Measurements from ENCODE around the gene CTAGE4. TPM values are rescaled to one million over a fixed set of nuclear protein-coding genes. Genes with fewer than 3 reads are reported as not detected.
"Not testable (repeated sequence)": the region's sequence is repeated elsewhere in the genome, so short reads cannot be mapped to it uniquely, and the experiment has no call there.

CTAGE4 gene
- 6.7 TPM for polyA plus RNA-seq (2013, experiment 1 of 2)
- 6.4 TPM for polyA plus RNA-seq (2013, experiment 2 of 2)

GRCh38 chr7:144183166-144183565 is at the start of gene CTAGE4:
TSS of gene CTAGE4 (plus strand) at chr7:144183466. CDS start at chr7:144183504, 38 bp downstream.
- not testable (repeated sequence) for H2BK120ac ChIP-seq (ENCODE audit: low read depth, low read length); H3K4me1 ChIP-seq (ENCODE audit: control insufficient read depth, low read depth, low read length); H3K27ac ChIP-seq (ENCODE audit: low read depth, low read length)

DNA sequence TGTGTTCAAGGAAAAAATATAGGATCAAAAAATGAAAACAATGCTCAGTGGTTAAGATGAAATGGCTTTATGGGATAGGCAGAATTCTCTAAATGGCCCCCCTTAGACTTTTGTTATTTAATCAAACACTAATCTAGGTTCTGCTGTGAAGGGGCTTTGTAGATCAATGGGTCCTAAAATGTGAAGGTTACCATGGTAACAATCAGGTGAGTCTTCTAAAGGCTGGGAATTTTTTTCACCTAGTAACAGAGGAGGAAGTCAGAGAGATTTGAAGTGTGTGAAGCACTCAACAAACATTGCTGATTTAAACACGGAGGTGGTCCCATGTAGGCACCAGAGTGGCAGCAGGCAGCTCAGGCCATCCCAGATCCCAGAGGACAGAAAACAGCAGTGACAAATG is 49.1 kb upstream of the CTAGE4 start:
- Histone ChIP-seq H3K4me2 (ENCODE audit: low read length) (no peak overlapping the region), H3K4me1 (ENCODE audit: control insufficient read depth, low read depth, low read length) (no peaks in the 10 kb centered on the region), H3K27ac (ENCODE audit: low read depth, low read length) (no peak overlapping the region), H2BK120ac (ENCODE audit: low read depth, low read length) (no peak overlapping the region), H4K8ac (ENCODE audit: low read depth, low read length) (no peak overlapping the region), H2BK15ac (replicated peaks; ENCODE audit: low read depth) (no peak overlapping the region), H2AK5ac (ENCODE audit: low read length) (no peak overlapping the region), H3K79me1 (ENCODE audit: low read length) (no peaks in the 10 kb centered on the region), H3K23ac (ENCODE audit: low read length) (no peak overlapping the region), H2BK5ac (ENCODE audit: low read length) (no peak overlapping the region), H3K18ac (ENCODE audit: low read length) (no peak overlapping the region), H3K79me2 (ENCODE audit: control insufficient read depth, insufficient read depth, low read length) (no peaks in the 10 kb centered on the region), H3K56ac (ENCODE audit: low read length) (no peak overlapping the region), H3K4ac (ENCODE audit: low read depth, low read length) (no peak overlapping the region), H3K27me3 (ENCODE audit: insufficient read depth, low read length, poor library complexity) (no peaks in the 10 kb centered on the region), H4K5ac (ENCODE audit: low read length) (no peak overlapping the region), H3K4me3 (ENCODE audit: low read length) (no peak overlapping the region), H3K9ac (ENCODE audit: low read length) (no peak overlapping the region), H3K36me3 (ENCODE audit: control insufficient read depth, insufficient read depth, low read length) (no peaks in the 10 kb centered on the region)
- WGBS (ENCODE audit: extremely low coverage, insufficient coverage, low lambda C conversion rate) = no CpG with 5 or more reads among the region's 1 CpG
- DNase-seq = peak; percentile 51

More at GRCh38 chr7:144183166-144183565, at the start of gene CTAGE4:
- not testable (repeated sequence) for H3K79me1 ChIP-seq (ENCODE audit: low read length); H3K4ac ChIP-seq (ENCODE audit: low read depth, low read length); H4K8ac ChIP-seq (ENCODE audit: low read depth, low read length); DNase-seq; H3K23ac ChIP-seq (ENCODE audit: low read length); H2BK5ac ChIP-seq (ENCODE audit: low read length); H2BK15ac ChIP-seq (replicated peaks; ENCODE audit: low read depth); H3K79me2 ChIP-seq (ENCODE audit: control insufficient read depth, insufficient read depth, low read length); H2AK5ac ChIP-seq (ENCODE audit: low read length); H3K27me3 ChIP-seq (ENCODE audit: insufficient read depth, low read length, poor library complexity); H3K56ac ChIP-seq (ENCODE audit: low read length); H3K4me2 ChIP-seq (ENCODE audit: low read length); H3K9ac ChIP-seq (ENCODE audit: low read length); H3K18ac ChIP-seq (ENCODE audit: low read length); H3K4me3 ChIP-seq (ENCODE audit: low read length); H3K36me3 ChIP-seq (ENCODE audit: control insufficient read depth, insufficient read depth, low read length); H4K5ac ChIP-seq (ENCODE audit: low read length)
- no CpG with 5 or more reads among the region's 19 CpGs for WGBS (ENCODE audit: extremely low coverage, insufficient coverage, low lambda C conversion rate)

GRCh38 chr7:144137501-144137900 is 45.8 kb upstream of the CTAGE4 start:
- WGBS (ENCODE audit: extremely low coverage, insufficient coverage, low lambda C conversion rate) = no CpG with 5 or more reads among the region's 1 CpG
- H4K8ac ChIP-seq (ENCODE audit: low read depth, low read length) = no peak overlapping the region
- H3K56ac ChIP-seq (ENCODE audit: low read length) = no peak overlapping the region
- no peaks in the 10 kb centered on the region for H3K36me3 ChIP-seq (ENCODE audit: control insufficient read depth, insufficient read depth, low read length)
- no peak overlapping the region for H2AK5ac ChIP-seq (ENCODE audit: low read length)
- H2BK5ac ChIP-seq (ENCODE audit: low read length) = no peak overlapping the region
- H4K5ac ChIP-seq (ENCODE audit: low read length) = no peak overlapping the region
- no peaks in the 10 kb centered on the region for H3K27me3 ChIP-seq (ENCODE audit: insufficient read depth, low read length, poor library complexity)
- no peak overlapping the region for H3K9ac ChIP-seq (ENCODE audit: low read length)
- no peaks in the 10 kb centered on the region for H3K79me2 ChIP-seq (ENCODE audit: control insufficient read depth, insufficient read depth, low read length)
- DNase-seq = peak; percentile 2
- no peak overlapping the region for H3K4me2 ChIP-seq (ENCODE audit: low read length)
- H2BK120ac ChIP-seq (ENCODE audit: low read depth, low read length) = no peak overlapping the region
- H2BK15ac ChIP-seq (replicated peaks; ENCODE audit: low read depth) = no peak overlapping the region
- H3K79me1 ChIP-seq (ENCODE audit: low read length) = no peaks in the 10 kb centered on the region
- H3K23ac ChIP-seq (ENCODE audit: low read length) = no peak overlapping the region
- H3K4me3 ChIP-seq (ENCODE audit: low read length) = no peak overlapping the region
- H3K4ac ChIP-seq (ENCODE audit: low read depth, low read length) = no peak overlapping the region
- no peak overlapping the region for H3K18ac ChIP-seq (ENCODE audit: low read length)
- no peaks in the 10 kb centered on the region for H3K4me1 ChIP-seq (ENCODE audit: control insufficient read depth, low read depth, low read length)
- no peak overlapping the region for H3K27ac ChIP-seq (ENCODE audit: low read depth, low read length)

DNA sequence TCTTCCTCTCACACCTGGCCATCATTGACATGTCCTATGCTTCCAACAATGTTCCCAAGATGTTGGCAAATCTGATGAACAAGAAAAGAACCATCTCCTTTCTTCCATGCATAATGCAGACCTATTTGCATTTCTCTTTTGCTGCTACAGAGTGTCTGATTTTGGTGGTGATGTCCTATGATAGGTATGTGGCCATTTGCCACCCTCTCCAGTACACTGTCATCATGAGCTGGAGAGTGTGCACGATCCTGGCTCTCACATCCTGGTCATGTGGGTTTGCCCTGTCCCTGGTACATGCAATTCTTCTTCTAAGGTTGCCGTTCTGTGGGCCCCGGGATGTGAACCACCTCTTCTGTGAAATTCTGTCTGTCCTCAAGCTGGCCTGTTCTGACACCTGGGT is 41.1 kb upstream of the CTAGE4 start:
- no peaks in the 10 kb centered on the region for H3K4me1 ChIP-seq (ENCODE audit: control insufficient read depth, low read depth, low read length)
- no peaks in the 10 kb centered on the region for H3K79me1 ChIP-seq (ENCODE audit: low read length)
- H3K23ac ChIP-seq (ENCODE audit: low read length) = no peak overlapping the region
- no peak overlapping the region for H3K9ac ChIP-seq (ENCODE audit: low read length)
- H3K4me3 ChIP-seq (ENCODE audit: low read length) = no peak overlapping the region
- H2BK120ac ChIP-seq (ENCODE audit: low read depth, low read length) = no peak overlapping the region
- no peaks in the 10 kb centered on the region for H3K79me2 ChIP-seq (ENCODE audit: control insufficient read depth, insufficient read depth, low read length)
- H3K18ac ChIP-seq (ENCODE audit: low read length) = no peak overlapping the region
- H2BK15ac ChIP-seq (replicated peaks; ENCODE audit: low read depth) = no peak overlapping the region
- no peak overlapping the region for H3K27ac ChIP-seq (ENCODE audit: low read depth, low read length)
- H3K36me3 ChIP-seq (ENCODE audit: control insufficient read depth, insufficient read depth, low read length) = no peaks in the 10 kb centered on the region
- no peak overlapping the region for H4K8ac ChIP-seq (ENCODE audit: low read depth, low read length)
- H3K27me3 ChIP-seq (ENCODE audit: insufficient read depth, low read length, poor library complexity) = peaks cover 2% of the 10 kb centered on the region
- H4K5ac ChIP-seq (ENCODE audit: low read length) = no peak overlapping the region
- H2BK5ac ChIP-seq (ENCODE audit: low read length) = no peak overlapping the region
- no peak overlapping the region for H3K4ac ChIP-seq (ENCODE audit: low read depth, low read length)
- H3K4me2 ChIP-seq (ENCODE audit: low read length) = no peak overlapping the region
- no peak overlapping the region for H2AK5ac ChIP-seq (ENCODE audit: low read length)
- WGBS (ENCODE audit: extremely low coverage, insufficient coverage, low lambda C conversion rate) = no CpG with 5 or more reads among the region's 3 CpGs
- no peak for DNase-seq
- H3K56ac ChIP-seq (ENCODE audit: low read length) = no peak overlapping the region

DNA sequence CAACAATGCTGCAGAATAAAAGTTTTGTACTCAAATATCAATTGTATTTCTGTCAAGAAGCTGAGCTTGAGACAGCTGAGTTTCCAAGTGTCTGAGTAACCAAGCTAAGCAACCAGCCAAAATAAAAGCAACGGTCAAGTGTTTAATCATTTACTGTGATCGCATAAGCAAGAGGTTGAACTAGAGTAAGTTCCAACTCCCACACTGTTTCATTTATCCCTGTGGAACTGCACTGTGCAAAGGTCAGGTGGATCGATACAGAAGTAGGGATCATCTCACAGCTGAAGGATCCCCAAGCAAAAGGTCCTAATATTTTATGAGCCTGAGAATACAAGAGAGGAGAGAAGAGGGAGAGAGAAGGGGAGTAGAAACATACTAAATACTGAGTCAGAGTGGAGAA is 38.8 kb upstream of the CTAGE4 start:
- Histone ChIP-seq H3K23ac (ENCODE audit: low read length) (no peak overlapping the region), H3K56ac (ENCODE audit: low read length) (no peak overlapping the region), H3K79me2 (ENCODE audit: control insufficient read depth, insufficient read depth, low read length) (no peaks in the 10 kb centered on the region), H4K5ac (ENCODE audit: low read length) (no peak overlapping the region), H3K27me3 (ENCODE audit: insufficient read depth, low read length, poor library complexity) (peaks cover 2% of the 10 kb centered on the region), H2BK120ac (ENCODE audit: low read depth, low read length) (no peak overlapping the region), H3K4me3 (ENCODE audit: low read length) (no peak overlapping the region), H3K36me3 (ENCODE audit: control insufficient read depth, insufficient read depth, low read length) (no peaks in the 10 kb centered on the region), H3K4me2 (ENCODE audit: low read length) (no peak overlapping the region), H3K9ac (ENCODE audit: low read length) (no peak overlapping the region), H4K8ac (ENCODE audit: low read depth, low read length) (no peak overlapping the region), H3K27ac (ENCODE audit: low read depth, low read length) (no peak overlapping the region), H3K4ac (ENCODE audit: low read depth, low read length) (no peak overlapping the region), H2AK5ac (ENCODE audit: low read length) (no peak overlapping the region), H3K4me1 (ENCODE audit: control insufficient read depth, low read depth, low read length) (no peaks in the 10 kb centered on the region), H2BK15ac (replicated peaks; ENCODE audit: low read depth) (no peak overlapping the region), H3K18ac (ENCODE audit: low read length) (no peak overlapping the region), H2BK5ac (ENCODE audit: low read length) (no peak overlapping the region), H3K79me1 (ENCODE audit: low read length) (no peaks in the 10 kb centered on the region)
- no peak for DNase-seq
- no CpG with 5 or more reads among the region's 3 CpGs for WGBS (ENCODE audit: extremely low coverage, insufficient coverage, low lambda C conversion rate)

DNA sequence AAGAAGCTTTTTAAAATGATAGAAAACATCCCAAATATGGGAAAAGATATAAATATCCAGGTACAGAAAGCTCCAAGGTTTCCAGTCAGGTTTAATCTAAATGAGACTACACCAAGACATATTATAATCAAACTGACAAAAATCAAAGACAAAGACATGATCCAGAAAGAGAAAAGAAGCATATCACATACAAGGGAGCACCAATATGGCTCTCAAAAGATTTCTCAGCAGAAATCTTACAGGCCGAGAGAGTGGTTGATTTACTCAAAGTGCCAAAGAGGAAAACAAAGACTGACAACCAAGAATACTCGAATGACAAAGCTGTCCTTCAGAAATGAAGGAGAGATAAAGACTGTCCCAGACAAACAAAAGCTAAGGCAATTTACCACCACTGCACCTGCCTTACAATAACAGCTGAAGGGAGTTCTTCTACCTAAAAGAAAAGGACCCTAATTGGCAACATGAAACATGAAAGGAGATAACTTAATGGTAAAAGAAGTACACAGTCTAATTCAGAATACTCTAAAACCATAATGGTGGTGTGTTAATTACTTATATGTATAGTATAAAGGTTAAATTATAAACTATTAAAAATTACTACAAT is 34.9 kb upstream of the CTAGE4 start:
- Histone ChIP-seq H3K18ac (ENCODE audit: low read length) (no peak overlapping the region), H3K27ac (ENCODE audit: low read depth, low read length) (no peak overlapping the region), H3K4me2 (ENCODE audit: low read length) (no peak overlapping the region), H2BK5ac (ENCODE audit: low read length) (no peak overlapping the region), H4K5ac (ENCODE audit: low read length) (no peak overlapping the region), H2BK120ac (ENCODE audit: low read depth, low read length) (no peak overlapping the region), H3K79me2 (ENCODE audit: control insufficient read depth, insufficient read depth, low read length) (no peaks in the 10 kb centered on the region), H2AK5ac (ENCODE audit: low read length) (no peak overlapping the region), H3K4me3 (ENCODE audit: low read length) (no peak overlapping the region), H3K9ac (ENCODE audit: low read length) (no peak overlapping the region), H4K8ac (ENCODE audit: low read depth, low read length) (no peak overlapping the region), H3K4me1 (ENCODE audit: control insufficient read depth, low read depth, low read length) (no peaks in the 10 kb centered on the region), H3K4ac (ENCODE audit: low read depth, low read length) (no peak overlapping the region), H3K23ac (ENCODE audit: low read length) (no peak overlapping the region), H2BK15ac (replicated peaks; ENCODE audit: low read depth) (no peak overlapping the region), H3K79me1 (ENCODE audit: low read length) (no peaks in the 10 kb centered on the region), H3K27me3 (ENCODE audit: insufficient read depth, low read length, poor library complexity) (peaks cover 2% of the 10 kb centered on the region), H3K56ac (ENCODE audit: low read length) (no peak overlapping the region), H3K36me3 (ENCODE audit: control insufficient read depth, insufficient read depth, low read length) (no peaks in the 10 kb centered on the region)
- WGBS (ENCODE audit: extremely low coverage, insufficient coverage, low lambda C conversion rate) = no CpG with 5 or more reads among the region's 2 CpGs
- DNase-seq = no peak

Measured in mesendoderm (in vitro differentiated cells).